ENCODE data around the gene IL18BP.

The IL18BP gene

DNA sequence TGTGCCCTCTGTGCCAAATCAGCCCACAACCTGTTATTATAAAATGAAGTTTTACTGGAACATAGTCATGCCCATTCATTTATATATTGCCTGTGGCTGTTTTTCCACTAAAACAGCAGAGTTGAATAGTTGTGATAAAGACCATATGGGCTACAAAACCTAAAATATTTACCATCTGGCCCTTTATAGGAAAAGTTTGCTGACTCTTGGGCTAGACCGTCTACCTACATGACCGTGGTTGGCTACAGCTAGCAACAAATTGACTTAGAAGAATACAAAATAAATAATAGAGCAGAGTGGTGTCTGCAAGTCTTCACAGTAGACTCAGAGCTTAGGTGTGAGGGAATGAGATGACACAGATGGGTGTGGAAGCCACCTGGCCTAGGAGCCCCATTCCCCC is 11.2 kb upstream of the IL18BP start:
- no peak for DNase-seq
- TF ChIP-seq POLR2A (IDR thresholded peaks at IDR 0.05; ENCODE audit: low read length) (no peak), GATA1 (IDR thresholded peaks at IDR 0.05; ENCODE audit: low read depth, low read length) (no peak)

DNA sequence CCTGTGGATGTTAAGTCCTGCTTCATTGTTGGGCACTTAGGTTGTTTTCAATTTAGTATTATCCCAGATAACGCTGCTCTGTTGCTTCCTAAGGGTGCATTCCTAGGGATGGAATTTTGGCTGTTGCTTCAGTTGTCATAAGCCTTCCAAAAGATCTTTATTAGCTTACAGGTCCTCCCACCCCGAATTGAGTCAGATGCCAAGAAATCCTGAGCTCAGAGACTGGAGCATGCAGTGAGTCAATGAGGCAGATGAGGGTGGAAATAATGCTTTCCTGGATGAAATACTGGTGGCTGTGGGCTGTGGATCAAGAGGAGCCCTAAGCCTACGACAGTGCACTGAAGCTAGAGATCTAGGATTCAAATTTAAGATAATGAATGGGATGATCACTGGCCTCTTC is 10.7 kb upstream of the IL18BP start:
- no peak for TF ChIP-seq GATA1 (IDR thresholded peaks at IDR 0.05; ENCODE audit: low read depth, low read length)
- no peak for TF ChIP-seq POLR2A (IDR thresholded peaks at IDR 0.05; ENCODE audit: low read length)
- no peak for DNase-seq

DNA sequence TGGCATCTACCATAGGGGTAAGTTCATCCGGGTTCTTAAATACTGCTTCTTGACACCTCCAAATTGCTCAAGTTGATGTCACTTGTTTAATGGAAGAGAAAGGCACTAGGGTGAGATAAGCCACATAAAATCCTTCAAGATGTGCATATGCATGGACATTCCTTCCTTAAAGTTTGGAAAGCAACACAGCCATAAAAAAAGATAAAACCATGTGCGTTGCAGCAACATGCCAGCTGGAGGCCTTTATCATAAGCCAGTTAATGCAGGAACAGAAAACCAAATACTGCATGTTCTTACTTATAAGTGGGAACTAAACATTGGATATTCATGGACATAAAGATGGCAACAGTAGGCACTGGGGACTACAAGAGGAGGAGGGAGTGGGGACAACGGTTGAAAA is 8.0 kb upstream of the IL18BP start:
- DNase-seq = no peak
- no peak for TF ChIP-seq POLR2A (IDR thresholded peaks at IDR 0.05; ENCODE audit: low read length)
- TF ChIP-seq GATA1 (IDR thresholded peaks at IDR 0.05; ENCODE audit: low read depth, low read length) = no peak

DNA sequence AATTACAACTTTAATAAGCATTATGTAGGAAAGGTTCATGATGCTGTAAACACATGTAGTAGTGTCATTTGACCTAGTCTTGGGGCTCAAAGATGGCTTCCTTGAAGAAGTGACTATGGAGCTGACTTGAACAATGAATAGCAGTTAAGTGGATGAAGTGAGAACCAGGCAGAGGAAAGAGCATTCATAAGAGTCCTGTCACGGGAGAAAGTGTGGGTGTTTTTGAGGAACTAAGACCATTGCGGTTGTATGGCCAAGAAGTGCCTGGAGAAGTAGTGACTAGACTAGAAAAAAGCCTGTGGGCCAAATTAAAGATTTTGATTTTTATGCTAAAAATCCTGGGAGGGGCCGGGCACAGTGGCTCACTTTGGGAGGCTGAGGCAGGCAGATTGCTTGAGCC is 7.2 kb upstream of the IL18BP start:
- no peak for DNase-seq
- no peak for TF ChIP-seq POLR2A (IDR thresholded peaks at IDR 0.05; ENCODE audit: low read length)
- TF ChIP-seq GATA1 (IDR thresholded peaks at IDR 0.05; ENCODE audit: low read depth, low read length) = no peak

DNA sequence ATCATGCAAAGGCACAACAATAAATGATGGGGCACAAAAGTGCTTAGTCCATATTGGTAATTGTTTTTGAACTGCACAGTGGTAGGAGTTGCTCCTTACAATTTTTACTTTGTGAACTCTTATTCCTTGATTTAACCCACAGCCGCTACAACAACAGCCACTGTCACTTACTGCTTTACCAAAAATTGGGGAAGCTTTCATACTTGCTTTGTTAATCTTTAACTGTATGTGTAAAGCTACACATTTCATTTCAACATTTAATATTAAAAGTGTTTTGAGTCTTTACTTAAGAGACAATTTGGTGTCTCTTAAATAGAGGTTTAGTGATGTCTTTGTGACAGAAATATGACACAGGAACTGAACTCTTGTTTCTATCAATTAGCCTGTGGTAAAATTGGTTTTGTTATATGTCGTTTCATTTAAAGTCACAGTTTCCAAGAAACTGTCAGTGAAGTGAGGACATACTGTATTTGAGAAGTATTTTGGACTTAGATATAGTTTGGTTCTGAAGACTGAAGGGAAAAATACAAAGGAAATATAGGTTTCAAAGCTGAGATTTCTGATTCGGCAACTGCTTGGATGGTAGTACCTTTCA is 6.5 kb upstream of the IL18BP start:
- DNase-seq = no peak
- TF ChIP-seq POLR2A (IDR thresholded peaks at IDR 0.05; ENCODE audit: low read length) = no peak
- TF ChIP-seq GATA1 (IDR thresholded peaks at IDR 0.05; ENCODE audit: low read depth, low read length) = no peak

DNA sequence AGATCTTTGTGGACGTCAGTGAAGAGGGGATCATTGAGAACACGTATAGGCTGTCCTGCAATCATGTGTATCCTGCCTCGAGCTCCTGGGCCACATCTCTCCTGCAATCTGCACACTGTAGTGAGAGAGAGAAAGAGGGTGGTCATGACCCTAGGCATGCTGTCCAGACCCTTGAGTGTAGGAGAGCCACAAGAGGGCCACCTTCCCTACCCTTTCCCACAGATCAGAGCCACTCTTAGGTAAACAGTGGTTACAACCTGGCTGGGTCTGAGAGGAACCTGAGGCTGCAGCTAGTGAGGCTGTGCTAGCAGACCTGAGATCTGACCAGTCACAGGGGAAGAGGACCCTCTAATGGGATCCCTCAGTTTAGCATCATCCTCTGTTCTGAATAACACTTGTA is 3.9 kb upstream of the IL18BP start:
- DNase-seq = no peak
- no peak for TF ChIP-seq GATA1 (IDR thresholded peaks at IDR 0.05; ENCODE audit: low read depth, low read length)
- TF ChIP-seq POLR2A (IDR thresholded peaks at IDR 0.05; ENCODE audit: low read length) = no peak

DNA sequence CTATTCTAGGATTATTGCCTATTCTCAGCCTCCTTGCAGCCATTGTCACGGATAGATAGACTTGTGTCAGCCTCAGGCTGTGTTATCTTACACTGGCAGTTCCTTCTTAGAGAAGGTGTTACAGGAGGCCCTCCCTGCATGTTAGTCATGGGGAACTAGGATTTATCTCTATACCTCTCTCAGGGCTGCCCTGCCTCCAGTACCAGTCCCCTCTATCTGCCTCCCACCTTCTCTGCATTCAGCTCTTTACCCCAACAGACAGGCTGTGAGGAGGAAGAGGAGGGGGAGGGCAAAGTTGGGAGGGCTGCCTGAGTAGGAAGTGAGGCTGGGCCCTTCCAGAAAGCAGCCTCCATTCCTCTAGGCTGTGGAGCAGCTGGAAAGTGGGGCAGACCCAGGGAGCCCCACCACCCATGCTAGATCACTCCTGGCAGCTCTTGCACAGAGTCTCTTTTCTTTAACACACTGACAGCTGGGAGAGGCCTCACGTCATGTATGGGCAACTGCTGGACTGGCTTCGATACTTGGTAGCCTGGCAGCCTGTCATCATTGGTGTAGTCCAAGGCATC is 2.9 kb upstream of the IL18BP start:
- peak; percentile 87 to 95 for DNase-seq
- no peak for TF ChIP-seq POLR2A (IDR thresholded peaks at IDR 0.05; ENCODE audit: low read length)
- TF ChIP-seq GATA1 (IDR thresholded peaks at IDR 0.05; ENCODE audit: low read depth, low read length) = peak; percentile 62

DNA sequence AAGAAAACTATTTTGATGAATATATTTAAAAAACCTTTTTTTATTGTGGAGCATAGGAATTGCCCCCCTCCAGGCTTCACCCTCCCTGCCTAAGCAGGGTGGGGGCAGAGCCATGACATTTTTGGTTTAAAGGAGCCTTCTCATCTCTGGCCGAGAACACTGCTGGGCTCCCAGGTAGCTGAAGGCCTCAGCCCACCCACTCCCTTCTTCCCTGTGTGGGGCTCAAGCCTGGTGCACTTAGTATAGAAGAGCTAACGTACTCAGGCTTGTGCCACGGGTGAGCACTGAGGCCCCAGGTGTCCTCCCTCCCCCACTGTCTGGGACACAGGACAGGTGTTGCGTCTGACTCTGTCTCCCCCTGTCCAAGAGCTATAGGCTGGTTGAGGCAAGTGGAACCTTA is 2.2 kb upstream of the IL18BP start:
- DNase-seq = no peak
- TF ChIP-seq POLR2A (IDR thresholded peaks at IDR 0.05; ENCODE audit: low read length) (no peak), GATA1 (IDR thresholded peaks at IDR 0.05; ENCODE audit: low read depth, low read length) (no peak)

DNA sequence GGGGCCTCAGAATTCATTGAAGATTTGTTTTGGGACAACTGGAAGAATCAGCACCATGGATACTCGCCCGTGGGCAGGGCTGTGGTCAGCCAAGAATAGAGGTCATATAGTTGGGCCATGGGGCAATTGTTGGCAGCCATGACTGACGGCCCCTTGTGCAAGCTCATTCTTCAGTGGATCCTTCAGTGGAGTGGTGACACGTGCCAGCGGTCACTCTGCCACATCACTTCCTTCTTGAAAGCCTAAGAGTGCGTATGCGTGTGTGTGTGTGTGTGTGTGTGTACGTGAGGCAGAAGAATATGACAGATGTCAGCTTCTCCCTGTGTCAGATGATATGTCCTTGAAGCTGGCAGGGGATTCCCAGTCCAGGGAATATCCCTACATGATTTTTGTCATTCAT is 1.8 kb upstream of the IL18BP start:
- TF ChIP-seq GATA1 (IDR thresholded peaks at IDR 0.05; ENCODE audit: low read depth, low read length) (no peak), POLR2A (IDR thresholded peaks at IDR 0.05; ENCODE audit: low read length) (no peak)
- peak; percentile 16 to 23 for DNase-seq

DNA sequence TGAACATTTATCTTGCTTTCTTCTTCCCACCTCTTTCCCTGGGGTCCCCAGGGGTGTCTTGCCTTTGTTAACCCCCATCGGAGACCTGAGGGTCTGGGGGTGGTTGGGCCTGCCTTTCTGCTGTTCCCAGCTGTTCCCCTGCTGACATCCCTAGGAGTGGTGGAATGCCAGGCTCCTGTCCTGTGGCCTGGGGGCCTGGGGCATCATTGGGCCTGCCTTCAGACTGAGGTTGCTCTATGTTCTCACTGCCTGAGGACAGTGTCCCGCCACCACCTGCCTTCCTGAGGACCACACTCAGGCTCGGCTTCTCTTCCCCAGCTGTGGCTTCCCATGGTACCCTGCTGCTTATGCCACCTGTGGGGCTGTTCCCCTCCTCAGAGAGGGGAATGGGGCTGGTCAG is 1.1 kb upstream of the IL18BP start:
- TF ChIP-seq POLR2A (IDR thresholded peaks at IDR 0.05; ENCODE audit: low read length) = no peak
- no peak for TF ChIP-seq GATA1 (IDR thresholded peaks at IDR 0.05; ENCODE audit: low read depth, low read length)

DNA sequence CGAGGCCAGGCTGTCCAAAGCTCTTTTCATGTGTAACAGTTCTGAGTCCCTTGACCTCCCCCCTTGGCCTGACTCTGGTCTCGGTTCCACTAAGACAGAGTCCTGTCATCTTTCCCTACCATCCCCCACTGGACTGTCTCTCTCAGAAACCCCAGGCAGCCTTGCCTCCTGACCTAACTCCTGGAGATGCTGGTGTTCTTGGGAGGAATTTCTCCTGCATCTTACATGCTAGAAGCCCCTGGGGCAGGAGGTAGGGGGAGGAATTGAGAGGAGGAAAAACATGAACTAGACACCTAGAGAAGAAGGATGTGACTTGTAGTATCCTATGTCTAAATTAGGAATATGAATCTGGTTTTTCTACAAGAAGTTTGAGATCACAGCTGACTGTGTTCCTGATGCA is 648 bp upstream of the IL18BP start:
- no peak for DNase-seq
- TF ChIP-seq POLR2A (IDR thresholded peaks at IDR 0.05; ENCODE audit: low read length) (no peak), GATA1 (IDR thresholded peaks at IDR 0.05; ENCODE audit: low read depth, low read length) (no peak)

More for the DNA sequence above, 1.1 kb upstream of the IL18BP start:
- DNase-seq = no peak

DNA sequence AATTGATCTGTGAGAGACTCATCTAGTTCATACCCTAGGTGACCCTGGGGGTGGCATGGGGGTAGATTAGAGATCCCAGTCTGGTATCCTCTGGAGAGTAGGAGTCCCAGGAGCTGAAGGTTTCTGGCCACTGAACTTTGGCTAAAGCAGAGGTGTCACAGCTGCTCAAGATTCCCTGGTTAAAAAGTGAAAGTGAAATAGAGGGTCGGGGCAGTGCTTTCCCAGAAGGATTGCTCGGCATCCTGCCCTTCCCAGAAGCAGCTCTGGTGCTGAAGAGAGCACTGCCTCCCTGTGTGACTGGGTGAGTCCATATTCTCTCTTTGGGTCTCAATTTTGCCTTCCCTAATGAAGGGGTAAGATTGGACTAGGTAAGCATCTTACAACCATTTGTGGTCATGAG is 653 bp downstream of the IL18BP start:
- DNase-seq = no peak
- TF ChIP-seq GATA1 (IDR thresholded peaks at IDR 0.05; ENCODE audit: low read depth, low read length) (no peak), POLR2A (IDR thresholded peaks at IDR 0.05; ENCODE audit: low read length) (no peak)

DNA sequence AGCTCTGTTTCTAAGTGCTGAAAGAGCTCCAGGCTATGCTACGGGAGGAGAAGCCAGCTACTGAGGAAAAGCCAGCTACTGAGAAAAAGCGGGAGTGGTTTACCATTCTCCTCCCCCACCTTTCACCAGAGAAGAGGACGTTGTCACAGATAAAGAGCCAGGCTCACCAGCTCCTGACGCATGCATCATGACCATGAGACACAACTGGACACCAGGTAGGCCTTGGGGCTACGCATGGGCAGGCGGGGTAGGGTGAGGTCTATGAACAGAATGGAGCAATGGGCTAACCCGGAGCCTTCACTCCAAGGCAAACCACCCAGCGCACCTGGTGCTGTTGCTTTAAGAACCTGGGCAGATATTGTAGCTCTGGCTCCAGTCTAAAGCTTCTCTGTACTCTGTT is 1.1 kb downstream of the IL18BP start:
- peak; percentile 40 to 44 for DNase-seq
- TF ChIP-seq GATA1 (IDR thresholded peaks at IDR 0.05; ENCODE audit: low read depth, low read length) (no peak), POLR2A (IDR thresholded peaks at IDR 0.05; ENCODE audit: low read length) (no peak)

DNA sequence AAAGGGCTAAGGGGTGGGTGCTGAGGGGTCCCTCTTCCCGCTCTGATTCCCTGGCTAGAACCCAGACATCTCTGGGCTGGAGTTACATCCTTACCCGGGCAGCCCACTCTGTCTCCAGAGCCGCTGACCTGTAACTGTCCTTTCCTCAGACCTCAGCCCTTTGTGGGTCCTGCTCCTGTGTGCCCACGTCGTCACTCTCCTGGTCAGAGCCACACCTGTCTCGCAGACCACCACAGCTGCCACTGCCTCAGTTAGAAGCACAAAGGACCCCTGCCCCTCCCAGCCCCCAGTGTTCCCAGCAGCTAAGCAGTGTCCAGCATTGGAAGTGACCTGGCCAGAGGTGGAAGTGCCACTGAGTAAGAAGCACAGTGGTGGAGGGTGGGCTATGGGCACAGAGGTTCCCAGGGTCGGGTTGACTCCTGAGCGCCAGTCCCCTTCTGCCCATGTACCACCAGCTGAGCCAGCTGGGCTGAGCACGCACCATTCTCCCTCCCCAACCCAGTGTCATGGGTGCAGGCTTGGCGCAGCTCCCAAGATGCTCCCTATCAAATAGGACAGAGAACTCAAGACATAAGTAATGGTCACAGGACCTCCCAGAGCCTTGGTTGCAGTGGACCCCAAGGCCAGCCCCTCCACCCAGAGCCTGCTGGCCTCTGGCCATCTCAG is 1.6 kb downstream of the IL18BP start:
- no peak for TF ChIP-seq POLR2A (IDR thresholded peaks at IDR 0.05; ENCODE audit: low read length)
- no peak for TF ChIP-seq GATA1 (IDR thresholded peaks at IDR 0.05; ENCODE audit: low read depth, low read length)
- DNase-seq = peak in 1 of 2 experiments; percentile 20

DNA sequence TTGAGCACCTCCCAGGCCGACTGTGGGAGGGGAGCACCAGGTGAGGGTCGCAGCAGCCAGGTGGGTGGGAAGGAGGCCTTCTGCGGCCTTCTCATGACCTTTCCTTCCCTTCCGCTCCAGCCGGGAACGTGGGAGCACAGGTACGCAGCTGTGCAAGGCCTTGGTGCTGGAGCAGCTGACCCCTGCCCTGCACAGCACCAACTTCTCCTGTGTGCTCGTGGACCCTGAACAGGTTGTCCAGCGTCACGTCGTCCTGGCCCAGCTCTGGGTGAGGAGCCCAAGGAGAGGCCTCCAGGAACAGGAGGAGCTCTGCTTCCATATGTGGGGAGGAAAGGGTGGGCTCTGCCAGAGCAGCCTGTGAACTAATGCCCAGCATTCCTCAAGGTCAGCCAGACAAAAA is 2.6 kb downstream of the IL18BP start:
- no peak for DNase-seq

More for the DNA sequence above, 2.6 kb downstream of the IL18BP start:
- TF ChIP-seq POLR2A (IDR thresholded peaks at IDR 0.05; ENCODE audit: low read length) (no peak), GATA1 (IDR thresholded peaks at IDR 0.05; ENCODE audit: low read depth, low read length) (no peak)
